ENCODE results near the gene HPDL. TPM values are rescaled to one million over a fixed set of nuclear protein-coding genes. Genes with fewer than 3 reads are reported as not detected.

HPDL gene
- total RNA-seq, 1 donor from 2014 or later, result 0.64 TPM

GRCh38 chr1:45322486-45323040, 4.1 kb upstream of the HPDL start:
- no peaks in the 10 kb centered on the region for H3K9me3 Mint-ChIP-seq
- Histone ChIP-seq H3K9me3 (ENCODE audit: low read depth) (no peaks in the 10 kb centered on the region), H3K4me2 (no peak overlapping the region), H3F3A (ENCODE audit: low read depth) (peaks cover 5% of the 10 kb centered on the region), H3K4me3 (no peak overlapping the region), H2AFZ (replicated peaks) (no peak overlapping the region), H3K27me3 (no peaks in the 10 kb centered on the region), H3K27ac (no peak overlapping the region), H4K20me1 (ENCODE audit: low read depth) (no peaks in the 10 kb centered on the region), H3K4me1 (peaks cover 16% of the 10 kb centered on the region), H3K36me3 (no peaks in the 10 kb centered on the region), H3K79me2 (ENCODE audit: low read depth) (no peaks in the 10 kb centered on the region), H3K9ac (no peak overlapping the region)
- H3K27me3 Mint-ChIP-seq (ENCODE audit: insufficient read depth, low read depth), result peaks cover 8% of the 10 kb centered on the region
- no peak overlapping the region for H3K27ac Mint-ChIP-seq
- H3K4me1 Mint-ChIP-seq, result peaks cover 20% of the 10 kb centered on the region
- DNase-seq (ENCODE audit: low spot score), result no peak
- H3K4me3 Mint-ChIP-seq, result no peak overlapping the region
- H3K36me3 Mint-ChIP-seq, result no peaks in the 10 kb centered on the region
- TF ChIP-seq CTCF (IDR thresholded peaks at IDR 0.05) (no peak), EZH2phosphoT487 (IDR thresholded peaks at IDR 0.05) (no peak), EZH2 (IDR thresholded peaks at IDR 0.05) (no peak)

GRCh38 chr1:45325851-45326506, 716 bp upstream of the HPDL start:
- H3K27me3 Mint-ChIP-seq (ENCODE audit: insufficient read depth, low read depth), result peaks cover 8% of the 10 kb centered on the region
- peak overlapping the region; percentile 50 for H3K4me2 ChIP-seq
- no peak overlapping the region for H3K4me3 ChIP-seq
- no peak overlapping the region for H3K27ac ChIP-seq
- peaks cover 34% of the 10 kb centered on the region for H3F3A ChIP-seq (ENCODE audit: low read depth)
- no peaks in the 10 kb centered on the region for H3K9me3 ChIP-seq (ENCODE audit: low read depth)
- peak overlapping the region; percentile 76 for H3K4me3 Mint-ChIP-seq
- H2AFZ ChIP-seq (replicated peaks), result no peak overlapping the region
- H3K27ac Mint-ChIP-seq, result peak overlapping the region; percentile 81
- H3K9me3 Mint-ChIP-seq, result no peaks in the 10 kb centered on the region
- H3K4me1 ChIP-seq, result peaks cover 28% of the 10 kb centered on the region
- no peaks in the 10 kb centered on the region for H3K79me2 ChIP-seq (ENCODE audit: low read depth)
- H4K20me1 ChIP-seq (ENCODE audit: low read depth), result no peaks in the 10 kb centered on the region
- no peaks in the 10 kb centered on the region for H3K36me3 ChIP-seq
- H3K9ac ChIP-seq, result no peak overlapping the region
- H3K27me3 ChIP-seq, result no peaks in the 10 kb centered on the region
- no peak for TF ChIP-seq EZH2phosphoT487 (IDR thresholded peaks at IDR 0.05)
- no peak for TF ChIP-seq EZH2 (IDR thresholded peaks at IDR 0.05)
- no peak for TF ChIP-seq CTCF (IDR thresholded peaks at IDR 0.05)
- H3K4me1 Mint-ChIP-seq, result peaks cover 38% of the 10 kb centered on the region
- H3K36me3 Mint-ChIP-seq, result peaks cover 9% of the 10 kb centered on the region
- no peak for DNase-seq (ENCODE audit: low spot score)

GRCh38 chr1:45327644-45328515, 1.2 kb downstream of the HPDL start:
- Histone ChIP-seq H3K79me2 (ENCODE audit: low read depth) (no peaks in the 10 kb centered on the region), H3K4me3 (no peak overlapping the region), H3K36me3 (no peaks in the 10 kb centered on the region), H3F3A (ENCODE audit: low read depth) (peaks cover 34% of the 10 kb centered on the region), H3K9ac (no peak overlapping the region), H3K4me1 (peaks cover 17% of the 10 kb centered on the region), H3K27me3 (no peaks in the 10 kb centered on the region), H3K4me2 (no peak overlapping the region), H4K20me1 (ENCODE audit: low read depth) (no peaks in the 10 kb centered on the region), H3K27ac (peak overlapping the region; percentile 34), H2AFZ (replicated peaks) (no peak overlapping the region), H3K9me3 (ENCODE audit: low read depth) (no peaks in the 10 kb centered on the region)
- no peak overlapping the region for H3K27ac Mint-ChIP-seq
- no peak for TF ChIP-seq EZH2phosphoT487 (IDR thresholded peaks at IDR 0.05)
- no peak for TF ChIP-seq EZH2 (IDR thresholded peaks at IDR 0.05)
- TF ChIP-seq CTCF (IDR thresholded peaks at IDR 0.05), result no peak
- H3K4me1 Mint-ChIP-seq, result peaks cover 32% of the 10 kb centered on the region
- peaks cover 9% of the 10 kb centered on the region for H3K36me3 Mint-ChIP-seq
- no peaks in the 10 kb centered on the region for H3K9me3 Mint-ChIP-seq
- DNase-seq (ENCODE audit: low spot score), result no peak
- no peak overlapping the region for H3K4me3 Mint-ChIP-seq
- peaks cover 8% of the 10 kb centered on the region for H3K27me3 Mint-ChIP-seq (ENCODE audit: insufficient read depth, low read depth)

Data from neural progenitor cell (in vitro differentiated cells).